ENCODE data around the gene TLCD3A.
"Not testable (repeated sequence)": the region's sequence is repeated elsewhere in the genome, so short reads cannot be mapped to it uniquely, and the experiment has no call there.

The TLCD3A gene

DNA sequence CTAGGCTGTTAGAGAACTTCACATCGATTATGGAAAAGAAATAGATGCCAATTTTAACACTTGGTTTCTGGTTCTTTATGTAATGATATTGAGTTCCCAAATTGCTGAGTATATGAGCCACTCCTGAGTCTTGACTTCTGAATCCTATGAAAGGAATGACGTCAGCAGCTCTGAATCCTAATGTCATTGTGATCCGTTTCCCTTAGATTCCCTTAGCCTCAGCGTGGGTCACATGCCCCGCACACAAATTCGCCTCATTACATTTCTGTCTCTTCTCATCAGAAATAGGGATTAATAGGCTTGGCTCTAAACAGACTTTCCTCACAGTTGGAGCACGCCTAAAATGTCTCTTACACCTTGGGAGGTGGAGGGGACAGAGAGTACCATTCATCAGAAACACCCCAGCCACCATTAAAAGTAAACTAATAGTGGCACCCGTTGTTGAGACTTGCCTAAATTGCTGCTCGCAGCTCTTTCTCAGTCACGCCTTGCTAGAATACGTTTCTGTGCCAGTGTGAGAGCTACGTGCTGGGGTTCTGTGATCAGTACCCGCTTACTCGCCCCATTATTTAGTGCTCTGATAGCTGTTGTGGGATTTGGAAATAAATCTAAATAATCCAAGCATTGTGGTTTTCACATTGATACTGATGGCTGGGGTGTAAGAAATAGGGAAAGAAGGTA is 56.9 kb downstream of the TLCD3A start:
- no peak for DNase-seq (ENCODE audit: low read depth)

DNA sequence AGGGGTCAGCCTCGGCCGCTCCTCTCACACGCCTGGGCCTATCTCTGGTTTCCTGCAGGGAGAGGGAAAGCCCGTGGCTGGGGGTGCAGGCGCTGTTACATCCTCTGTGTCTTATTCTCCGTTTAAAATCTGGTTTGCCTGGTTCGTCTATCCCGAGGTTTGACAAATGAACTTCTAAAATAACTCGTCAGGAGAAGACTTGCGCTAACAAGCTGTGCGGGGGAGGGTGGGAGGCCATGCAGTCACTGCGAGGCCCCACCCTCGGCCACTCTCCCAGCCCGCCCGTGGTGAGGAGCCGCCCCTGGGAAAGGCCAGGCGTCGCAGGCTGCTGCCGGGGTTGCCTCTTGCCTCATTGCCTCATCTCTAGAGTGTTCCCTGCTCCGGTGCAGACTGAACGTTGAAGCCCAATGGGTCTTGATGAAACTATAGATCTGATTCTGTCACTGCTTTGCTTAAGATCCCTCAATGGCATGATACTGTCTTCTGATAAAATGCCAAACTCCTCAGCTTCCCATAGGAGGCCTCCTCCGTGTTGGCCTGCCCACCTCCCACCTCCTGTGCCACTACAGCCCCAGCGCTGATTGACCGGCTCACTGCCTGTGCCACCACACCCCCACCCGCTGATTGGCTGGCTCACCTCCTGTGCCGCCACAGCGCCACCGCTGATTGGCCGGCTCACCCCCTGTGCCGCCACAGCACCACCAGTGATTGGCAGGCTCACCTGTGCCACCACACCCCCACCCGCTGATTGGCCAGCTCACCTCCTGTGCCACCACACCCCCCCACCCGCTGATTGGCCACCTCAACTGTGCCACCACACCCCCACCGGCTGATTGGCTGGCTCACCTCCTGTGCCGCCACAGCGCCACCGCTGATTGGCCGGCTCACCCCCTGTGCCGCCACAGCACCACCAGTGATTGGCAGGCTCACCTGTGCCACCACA is 57.8 kb downstream of the TLCD3A start:
- not testable (repeated sequence) for DNase-seq (ENCODE audit: low read depth)

DNA sequence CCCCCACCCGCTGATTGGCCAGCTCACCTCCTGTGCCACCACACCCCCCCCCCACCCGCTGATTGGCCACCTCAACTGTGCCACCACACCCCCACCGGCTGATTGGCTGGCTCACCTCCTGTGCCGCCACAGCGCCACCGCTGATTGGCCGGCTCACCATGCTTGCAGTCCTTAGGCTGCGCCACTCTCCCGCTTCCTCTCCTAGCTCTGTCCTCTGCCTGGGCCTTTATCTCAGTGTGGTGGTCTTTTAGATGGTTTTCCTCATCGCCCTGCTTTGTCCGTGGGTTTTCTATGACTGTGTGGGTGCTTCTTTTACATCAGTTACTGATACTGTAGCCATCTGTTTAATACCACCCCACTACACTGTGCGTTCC is 58.5 kb downstream of the TLCD3A start:
- not testable (repeated sequence) for DNase-seq (ENCODE audit: low read depth)

DNA sequence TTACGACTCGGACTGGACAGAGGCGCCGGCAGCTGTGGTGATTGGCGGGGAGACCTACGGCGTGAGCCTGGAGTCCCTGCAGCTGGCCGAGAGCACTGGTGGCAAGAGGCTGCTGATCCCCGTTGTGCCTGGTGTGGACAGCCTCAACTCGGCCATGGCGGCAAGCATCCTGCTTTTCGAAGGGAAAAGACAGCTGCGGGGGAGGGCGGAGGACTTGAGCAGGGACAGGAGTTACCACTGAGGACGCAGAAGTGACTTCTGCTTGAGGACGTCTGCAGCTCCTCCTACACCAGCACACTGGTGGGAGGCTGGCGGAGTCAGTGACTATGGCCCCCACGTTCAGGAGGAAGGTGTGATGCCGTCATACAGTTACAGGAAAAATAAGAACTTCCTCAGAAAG is 59.4 kb downstream of the TLCD3A start:
- no peak for DNase-seq (ENCODE audit: low read depth)

DNA sequence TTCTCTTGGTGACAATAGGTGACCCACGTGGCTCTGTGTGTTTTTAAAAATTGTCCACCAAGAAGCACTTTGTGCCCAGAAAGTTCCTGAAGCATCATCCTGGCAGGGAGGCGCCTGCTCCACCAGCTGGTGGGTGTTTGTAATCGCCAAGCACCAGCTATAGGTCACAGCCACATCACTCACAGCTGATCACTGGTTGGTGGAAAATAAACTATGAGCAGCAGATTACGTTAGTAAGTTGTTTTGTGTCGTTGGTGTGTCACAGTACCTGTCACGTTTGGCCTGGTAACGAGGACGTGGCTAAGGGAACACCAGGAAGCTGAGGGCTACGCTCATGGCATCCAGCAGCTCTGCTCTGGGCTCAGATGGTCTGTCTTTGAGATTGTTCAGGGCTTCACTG is 59.9 kb downstream of the TLCD3A start:
- no peak for DNase-seq (ENCODE audit: low read depth)

Data from stimulated activated CD8-positive, alpha-beta memory T cell treated with anti-CD3 and anti-CD28 coated beads, Interleukin-12 subunit alpha, Interleukin-12 subunit beta, amount 100 ng/mL, for 4 hours (primary cell).